NCI-H510A (cell line): ENCODE measurements around the gene RNF224.
A peak's percentile ranks its signal among the peaks of the same experiment; 100 is the strongest.
"Not testable (repeated sequence)": the region's sequence is repeated elsewhere in the genome, so short reads cannot be mapped to it uniquely, and the experiment has no call there.

ENCODE experiments used
- DNase-seq: peaks from one replicate; lab custom pipeline; 2025; lab: John Stamatoyannopoulos, UW

RNF224 gene

GRCh38 chr9:137228506-137228967 lies 1.2 kb downstream of the RNF224 start:
- no peak for DNase-seq

DNA sequence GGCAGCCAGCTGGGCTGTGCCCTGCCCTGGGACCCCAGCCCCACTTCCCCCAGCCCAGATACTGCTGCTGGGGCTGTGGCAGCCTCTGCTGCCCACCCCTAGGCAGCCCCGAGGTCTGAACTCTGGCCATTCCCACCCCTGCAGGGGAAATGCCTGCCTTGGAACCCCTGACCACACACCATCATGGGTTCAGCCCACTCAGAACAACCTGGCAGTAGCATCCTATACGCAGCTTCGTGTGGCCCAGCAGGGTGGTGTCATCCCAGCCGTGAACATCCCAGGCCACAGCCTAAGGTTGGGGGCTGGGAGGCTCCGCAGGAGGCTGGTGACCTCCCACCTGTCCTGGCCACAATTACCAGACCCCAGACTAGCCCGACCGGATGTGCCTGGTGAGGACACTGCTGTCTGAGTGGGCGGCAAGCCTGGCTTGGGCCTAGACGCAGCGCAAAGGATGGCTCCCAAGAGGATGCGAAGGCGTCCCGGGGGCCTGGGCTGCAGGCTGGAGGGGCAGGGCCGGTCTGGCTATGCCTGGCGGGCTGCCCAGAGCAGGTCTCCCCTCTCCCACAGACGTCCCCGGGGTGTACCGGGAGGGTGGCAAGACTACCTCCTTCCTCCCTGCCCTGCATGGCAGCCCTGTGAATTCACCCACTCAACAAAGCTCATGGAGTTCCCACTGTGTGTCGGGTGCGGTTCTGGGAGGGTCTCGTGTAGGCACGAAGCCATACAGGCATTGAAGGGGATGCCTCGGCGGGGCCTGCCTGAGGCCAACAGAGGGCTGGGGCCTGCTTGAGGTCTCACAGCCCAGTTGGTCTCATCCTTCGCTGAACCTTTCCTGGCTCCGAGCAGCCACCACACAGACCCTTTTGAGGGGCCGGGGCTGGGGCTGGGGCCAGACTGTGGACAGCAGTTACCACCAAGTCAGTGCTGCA lies 1.9 kb downstream of the RNF224 start:
- DNase-seq = no peak

DNA sequence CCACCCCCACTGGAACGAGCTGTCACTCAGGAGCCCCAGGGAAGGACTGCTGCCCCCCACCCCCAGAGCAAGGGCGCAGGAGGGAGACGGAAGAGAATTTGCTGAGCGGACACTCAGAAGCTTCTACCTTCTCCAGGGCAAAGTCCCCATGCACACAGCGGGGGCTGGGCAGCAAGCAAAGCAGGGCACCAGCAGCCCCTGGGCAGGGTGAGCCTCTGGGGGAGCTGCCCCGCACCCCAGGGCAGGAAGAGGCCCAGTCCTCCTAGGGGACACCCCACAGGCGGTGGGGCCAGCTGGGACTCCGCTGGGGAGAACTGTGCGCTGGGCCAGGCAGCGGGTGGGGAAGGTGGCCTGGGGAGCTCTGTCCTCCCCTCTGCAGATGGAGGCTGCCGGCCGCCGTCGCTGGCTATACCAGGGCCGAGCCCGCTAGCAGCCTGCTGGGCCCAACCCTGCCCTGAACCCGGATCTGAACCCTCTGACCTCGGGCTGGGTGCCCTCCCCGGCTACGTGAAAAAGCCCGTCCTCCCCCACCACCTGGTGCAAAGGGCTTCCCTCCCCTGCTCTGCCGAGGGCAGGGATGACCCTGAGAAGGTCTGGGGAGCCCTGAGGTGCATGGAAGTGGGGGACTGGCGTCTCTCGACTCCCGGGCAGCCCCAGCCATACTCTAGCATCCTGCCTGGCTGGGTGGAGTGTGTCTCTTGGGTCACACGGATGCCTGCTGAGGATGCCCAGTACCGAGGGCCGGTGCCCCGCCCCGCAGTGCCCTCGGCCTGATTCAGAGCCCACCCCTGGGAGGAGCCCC lies 2.8 kb downstream of the RNF224 start:
- no peak for DNase-seq

GRCh38 chr9:137230705-137231371 lies 3.5 kb downstream of the RNF224 start, which contains the start of gene SLC34A3:
SLC34A3 (plus strand) TSS chr9:137230901; CDS start chr9:137231703, 802 bp downstream.
- DNase-seq = no peak

DNA sequence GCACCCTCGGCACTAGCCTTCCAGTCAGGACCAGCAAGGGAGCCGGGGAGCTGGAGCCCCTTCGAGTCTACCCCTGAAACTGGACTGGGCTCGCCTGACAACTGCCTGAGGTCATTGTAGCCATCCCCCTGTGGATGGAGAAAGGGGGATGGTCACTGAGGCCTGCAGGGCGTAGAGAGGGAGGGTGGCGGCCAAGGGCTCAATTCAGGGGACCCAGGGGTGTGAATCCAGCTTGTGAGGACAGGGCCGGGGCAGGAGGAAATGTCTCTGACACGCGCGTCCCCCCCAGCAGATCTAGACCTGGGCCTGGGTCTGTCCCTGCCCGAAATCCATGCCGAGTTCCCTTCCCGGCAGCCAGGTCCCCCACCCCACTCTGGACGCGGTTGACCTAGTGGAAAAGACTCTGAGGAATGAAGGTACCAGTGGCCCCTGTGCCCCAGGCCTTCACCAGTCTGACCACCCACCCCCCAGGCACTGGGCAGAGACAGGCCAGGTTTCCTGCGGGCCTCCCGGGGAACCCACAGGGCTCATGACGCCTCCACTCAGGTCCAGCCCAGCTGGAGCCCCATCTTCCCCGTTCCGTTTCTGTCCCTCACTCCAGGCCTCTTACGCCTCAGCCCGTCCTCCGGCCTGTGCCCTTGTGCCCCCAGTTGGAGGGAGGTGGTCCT lies 4.2 kb downstream of the RNF224 start:
- no peak for DNase-seq

- no peak for DNase-seq
These were observed 4.8 kb downstream of the RNF224 start for GRCh38 chr9:137232101-137232500.

- DNase-seq = no peak
These were observed 5.2 kb downstream of the RNF224 start for GRCh38 chr9:137232510-137232909.

DNA sequence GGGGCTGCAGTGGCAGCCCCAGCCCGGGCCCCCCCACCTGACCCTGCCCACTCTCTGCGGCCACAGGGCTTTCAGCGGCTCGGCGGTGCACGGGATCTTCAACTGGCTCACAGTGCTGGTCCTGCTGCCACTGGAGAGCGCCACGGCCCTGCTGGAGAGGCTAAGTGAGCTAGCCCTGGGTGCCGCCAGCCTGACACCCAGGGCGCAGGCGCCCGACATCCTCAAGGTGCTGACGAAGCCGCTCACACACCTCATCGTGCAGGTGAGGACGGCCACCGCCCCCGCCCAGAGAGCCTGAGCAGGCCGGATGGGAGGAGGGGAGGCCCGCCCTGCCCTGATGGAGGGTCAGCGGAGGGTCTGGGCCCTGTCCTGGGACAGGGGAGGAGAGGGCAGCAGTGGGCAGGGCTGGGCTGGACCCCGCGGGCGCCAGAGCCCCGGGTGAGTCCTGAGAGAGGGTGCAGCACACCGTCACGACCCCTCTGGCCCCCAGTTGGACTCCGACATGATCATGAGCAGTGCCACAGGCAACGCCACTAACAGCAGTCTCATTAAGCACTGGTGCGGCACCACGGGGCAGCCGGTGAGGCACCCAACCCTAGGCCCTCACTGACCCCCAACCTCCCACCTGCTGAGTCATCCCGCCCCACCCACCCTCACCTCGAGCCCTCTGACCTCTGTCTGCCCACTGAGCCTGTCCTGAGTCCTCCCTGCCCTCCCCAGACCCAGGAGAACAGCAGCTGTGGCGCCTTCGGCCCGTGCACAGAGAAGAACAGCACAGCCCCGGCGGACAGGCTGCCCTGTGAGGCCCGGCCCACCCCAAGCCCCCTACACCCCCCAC lies 6.1 kb downstream of the RNF224 start:
- DNase-seq = no peak

GRCh38 chr9:137234055-137234697 lies 6.9 kb downstream of the RNF224 start:
- no peak for DNase-seq

- no peak for DNase-seq
These were observed 7.6 kb downstream of the RNF224 start for GRCh38 chr9:137234758-137235423.

DNA sequence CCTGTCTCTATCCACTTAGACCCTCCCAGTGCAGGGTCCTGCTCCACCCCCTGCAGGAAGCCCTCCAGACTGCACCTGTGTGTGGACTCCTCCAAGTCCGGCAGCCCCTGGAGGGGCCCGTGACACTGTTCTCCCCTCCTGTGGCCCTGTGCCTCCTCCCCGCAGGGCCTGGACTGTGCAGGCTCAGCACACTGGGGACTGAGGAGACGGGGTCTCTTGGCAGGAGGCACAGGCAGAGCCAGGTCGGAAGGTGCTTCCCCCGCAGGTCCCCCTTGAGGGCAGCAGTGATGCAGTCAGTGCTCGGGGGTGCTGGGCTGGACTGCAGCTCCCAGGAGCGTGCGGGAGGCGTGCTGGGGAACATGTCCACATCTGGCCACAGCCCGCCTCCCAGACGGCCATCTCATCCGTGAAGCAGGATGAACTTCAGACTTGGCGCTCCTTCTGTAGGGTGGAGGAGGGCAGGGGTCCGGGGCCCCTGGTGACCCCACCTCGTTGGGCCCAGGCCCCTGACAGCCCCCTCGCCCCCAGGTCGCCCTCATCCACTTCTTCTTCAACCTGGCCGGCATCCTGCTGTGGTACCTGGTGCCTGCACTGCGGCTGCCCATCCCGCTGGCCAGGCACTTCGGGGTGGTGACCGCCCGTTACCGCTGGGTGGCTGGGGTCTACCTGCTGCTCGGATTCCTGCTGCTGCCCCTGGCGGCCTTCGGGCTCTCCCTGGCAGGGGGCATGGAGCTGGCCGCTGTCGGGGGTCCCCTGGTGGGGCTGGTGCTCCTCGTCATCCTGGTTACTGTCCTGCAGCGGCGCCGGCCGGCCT lies 8.3 kb downstream of the RNF224 start:
- no peak for DNase-seq

DNA sequence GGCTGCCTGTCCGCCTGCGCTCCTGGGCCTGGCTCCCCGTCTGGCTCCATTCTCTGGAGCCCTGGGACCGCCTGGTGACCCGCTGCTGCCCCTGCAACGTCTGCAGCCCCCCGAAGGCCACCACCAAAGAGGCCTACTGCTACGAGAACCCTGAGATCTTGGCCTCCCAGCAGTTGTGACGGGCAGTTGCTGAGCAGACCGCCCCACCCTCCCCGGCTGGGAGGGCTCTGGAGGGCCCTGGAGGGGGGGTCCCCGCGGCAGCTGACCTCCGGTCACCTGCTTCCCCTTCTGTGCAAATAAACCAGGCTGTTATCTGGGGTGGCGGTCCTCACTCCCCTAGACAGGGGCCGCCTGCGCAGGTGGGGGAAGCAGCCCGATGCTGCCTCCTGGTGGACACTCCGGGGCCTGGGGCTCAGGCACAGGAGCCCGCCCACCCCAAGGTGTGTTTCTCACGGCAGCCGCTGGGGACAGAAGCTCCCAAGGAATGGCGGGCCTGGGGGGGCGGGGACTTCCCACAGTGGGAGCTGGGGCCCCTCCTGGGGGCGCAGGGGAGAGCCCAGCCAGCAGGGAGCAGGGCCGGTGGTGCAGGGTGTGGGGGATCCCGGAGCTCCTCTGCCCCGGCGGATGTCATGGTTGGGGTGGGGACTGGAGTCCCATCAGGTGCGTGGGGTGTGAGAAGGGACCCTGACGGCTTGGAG lies 9.1 kb downstream of the RNF224 start:
- DNase-seq = peak; percentile 77

GRCh38 chr9:137236936-137237421 lies 9.7 kb downstream of the RNF224 start:
- DNase-seq = no peak

GRCh38 chr9:137237759-137238726 lies 10.7 kb downstream of the RNF224 start:
- peak; percentile 73 for DNase-seq

DNA sequence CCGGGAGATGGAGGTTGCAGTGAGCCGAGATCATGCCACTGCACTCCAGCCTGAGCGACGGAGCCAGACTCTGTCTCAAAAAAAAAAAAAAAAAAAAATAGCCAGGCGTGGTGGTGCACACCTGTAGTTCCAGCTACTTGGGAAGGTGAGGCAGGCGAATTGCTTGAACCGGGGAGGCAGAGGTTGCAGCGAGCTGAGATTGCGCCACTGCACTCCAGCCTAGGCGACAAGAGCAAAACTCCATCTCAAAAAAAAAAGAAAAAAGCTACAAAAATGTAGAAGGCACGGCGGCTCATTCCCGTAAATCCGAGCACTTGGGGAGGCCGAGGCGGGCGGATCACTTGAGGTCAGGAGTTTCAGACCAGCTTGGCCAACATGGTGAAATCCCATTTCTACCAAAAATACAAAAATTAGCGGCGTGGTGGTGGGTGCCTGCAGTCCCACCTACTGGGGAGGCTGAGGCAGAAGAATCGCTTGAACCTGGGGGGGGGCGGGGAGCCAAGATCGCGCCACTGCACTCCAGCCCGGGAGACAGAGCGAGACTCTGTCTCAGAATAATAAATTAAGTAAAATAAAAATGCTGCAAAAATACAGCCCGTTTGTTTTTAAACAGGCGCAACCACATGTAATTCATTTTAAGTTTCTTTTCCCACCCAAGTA lies 12.4 kb downstream of the RNF224 start:
- not testable (repeated sequence) for DNase-seq

- DNase-seq = peak; percentile 50
These were observed 13.1 kb downstream of the RNF224 start for GRCh38 chr9:137240318-137240840.
